ENCODE results near the gene APBA2. TPM values are rescaled to one million over a fixed set of nuclear protein-coding genes. Genes with fewer than 3 reads are reported as not detected.
A peak's percentile ranks its signal among the peaks of the same experiment; 100 is the strongest.

The APBA2 gene
- total RNA-seq, 1 experiment from 2014 or later, result 11.2 TPM

DNA sequence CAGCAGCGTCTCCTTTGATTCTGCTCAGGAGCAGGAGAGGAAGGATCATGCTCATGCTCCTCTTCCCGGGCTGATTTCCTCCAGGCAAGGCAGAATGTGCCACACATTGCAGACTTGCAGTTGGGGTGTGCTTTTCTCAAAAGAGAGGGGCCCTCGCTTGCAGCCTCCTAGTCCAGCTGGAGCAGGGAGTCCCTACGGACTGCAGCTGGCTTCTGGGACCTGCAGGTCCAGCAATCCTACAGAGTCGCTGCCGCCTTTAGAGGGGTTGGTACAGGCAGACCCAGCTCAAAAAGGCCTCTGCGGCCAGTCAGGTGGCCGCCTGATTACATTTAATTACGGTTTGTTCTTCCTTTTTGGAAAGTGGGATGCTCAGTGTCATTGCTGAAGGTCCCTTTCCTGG lies 210.0 kb downstream of the APBA2 start:
- ATAC-seq, result no peak
- H3K27me3 Mint-ChIP-seq (ENCODE audit: low read depth), result no peaks in the 10 kb centered on the region
- ChIA-PET POLR2A (no interaction called here), CTCF (no interaction called here)
- peaks cover 30% of the 10 kb centered on the region for H3K4me1 Mint-ChIP-seq
- TF ChIP-seq RORB (CRISPR knock-in tag; IDR thresholded peaks at IDR 0.05) (no peak), GTF2I (CRISPR knock-in tag; conservative IDR thresholded peaks at IDR 0.05) (no peak), HMGA2 (CRISPR knock-in tag; IDR thresholded peaks at IDR 0.05) (no peak), ZNF219 (CRISPR knock-in tag; IDR thresholded peaks at IDR 0.05; ENCODE audit: borderline replicate concordance) (no peak)
- TF ChIP-seq, protein P1, sequence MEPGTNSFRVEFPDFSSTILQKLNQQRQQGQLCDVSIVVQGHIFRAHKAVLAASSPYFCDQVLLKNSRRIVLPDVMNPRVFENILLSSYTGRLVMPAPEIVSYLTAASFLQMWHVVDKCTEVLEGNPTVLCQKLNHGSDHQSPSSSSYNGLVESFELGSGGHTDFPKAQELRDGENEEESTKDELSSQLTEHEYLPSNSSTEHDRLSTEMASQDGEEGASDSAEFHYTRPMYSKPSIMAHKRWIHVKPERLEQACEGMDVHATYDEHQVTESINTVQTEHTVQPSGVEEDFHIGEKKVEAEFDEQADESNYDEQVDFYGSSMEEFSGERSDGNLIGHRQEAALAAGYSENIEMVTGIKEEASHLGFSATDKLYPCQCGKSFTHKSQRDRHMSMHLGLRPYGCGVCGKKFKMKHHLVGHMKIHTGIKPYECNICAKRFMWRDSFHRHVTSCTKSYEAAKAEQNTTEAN (CRISPR knock-in tag; IDR thresholded peaks at IDR 0.05), result no peak
- TF ChIP-seq, protein P2, sequence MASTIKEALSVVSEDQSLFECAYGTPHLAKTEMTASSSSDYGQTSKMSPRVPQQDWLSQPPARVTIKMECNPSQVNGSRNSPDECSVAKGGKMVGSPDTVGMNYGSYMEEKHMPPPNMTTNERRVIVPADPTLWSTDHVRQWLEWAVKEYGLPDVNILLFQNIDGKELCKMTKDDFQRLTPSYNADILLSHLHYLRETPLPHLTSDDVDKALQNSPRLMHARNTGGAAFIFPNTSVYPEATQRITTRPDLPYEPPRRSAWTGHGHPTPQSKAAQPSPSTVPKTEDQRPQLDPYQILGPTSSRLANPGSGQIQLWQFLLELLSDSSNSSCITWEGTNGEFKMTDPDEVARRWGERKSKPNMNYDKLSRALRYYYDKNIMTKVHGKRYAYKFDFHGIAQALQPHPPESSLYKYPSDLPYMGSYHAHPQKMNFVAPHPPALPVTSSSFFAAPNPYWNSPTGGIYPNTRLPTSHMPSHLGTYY (CRISPR knock-in tag; IDR thresholded peaks at IDR 0.05), result no peak
- H3K4me3 Mint-ChIP-seq, result no peak overlapping the region
- no peaks in the 10 kb centered on the region for H3K9me3 Mint-ChIP-seq
- H3K36me3 Mint-ChIP-seq, result no peaks in the 10 kb centered on the region
- DNase-seq (ENCODE audit: low spot score), result no peak
- no peak overlapping the region for H3K27ac Mint-ChIP-seq

DNA sequence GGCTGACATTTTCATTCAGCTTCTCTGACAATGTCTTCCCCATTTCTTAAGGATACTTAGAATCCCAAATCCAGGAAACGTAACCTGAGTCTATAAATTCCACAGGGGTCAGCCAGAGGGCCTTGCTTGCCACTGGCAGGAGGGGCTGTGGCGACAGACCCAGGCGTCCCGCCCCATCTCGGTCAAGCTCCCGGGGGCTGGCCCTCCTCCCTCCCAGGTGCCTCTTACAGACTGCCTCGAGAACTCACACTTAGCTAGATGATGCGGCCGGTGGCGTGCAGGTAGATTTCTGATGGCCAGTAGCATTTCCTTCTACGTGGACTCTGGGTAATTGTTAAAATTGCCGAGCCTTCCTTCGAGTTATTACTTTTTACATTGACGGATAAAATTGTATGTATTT lies 211.4 kb downstream of the APBA2 start:
- H3K27me3 Mint-ChIP-seq (ENCODE audit: low read depth), result no peaks in the 10 kb centered on the region
- no peak overlapping the region for H3K27ac Mint-ChIP-seq
- POLR2A ChIA-PET, result no interaction called here
- peaks cover 36% of the 10 kb centered on the region for H3K4me1 Mint-ChIP-seq
- no peaks in the 10 kb centered on the region for H3K9me3 Mint-ChIP-seq
- DNase-seq (ENCODE audit: low spot score) (no peak), ATAC-seq (peak; percentile 50; the same call in 1 of the 2 replicates)
- TF ChIP-seq OVOL2 (CRISPR knock-in tag; IDR thresholded peaks at IDR 0.05; ENCODE audit: borderline replicate concordance) (no peak), ZNF219 (CRISPR knock-in tag; IDR thresholded peaks at IDR 0.05; ENCODE audit: borderline replicate concordance) (no peak), ELF4 (CRISPR knock-in tag; IDR thresholded peaks at IDR 0.05; ENCODE audit: low read depth) (no peak), NR3C1 (CRISPR knock-in tag; conservative IDR thresholded peaks at IDR 0.05; ENCODE audit: low read depth) (no peak), ZNF396 (CRISPR knock-in tag; IDR thresholded peaks at IDR 0.05; ENCODE audit: borderline replicate concordance) (no peak), SMAD3 (CRISPR knock-in tag; IDR thresholded peaks at IDR 0.05; ENCODE audit: borderline replicate concordance) (no peak), SMAD4 (CRISPR knock-in tag; IDR thresholded peaks at IDR 0.05) (no peak)
- TF ChIP-seq, protein P3, sequence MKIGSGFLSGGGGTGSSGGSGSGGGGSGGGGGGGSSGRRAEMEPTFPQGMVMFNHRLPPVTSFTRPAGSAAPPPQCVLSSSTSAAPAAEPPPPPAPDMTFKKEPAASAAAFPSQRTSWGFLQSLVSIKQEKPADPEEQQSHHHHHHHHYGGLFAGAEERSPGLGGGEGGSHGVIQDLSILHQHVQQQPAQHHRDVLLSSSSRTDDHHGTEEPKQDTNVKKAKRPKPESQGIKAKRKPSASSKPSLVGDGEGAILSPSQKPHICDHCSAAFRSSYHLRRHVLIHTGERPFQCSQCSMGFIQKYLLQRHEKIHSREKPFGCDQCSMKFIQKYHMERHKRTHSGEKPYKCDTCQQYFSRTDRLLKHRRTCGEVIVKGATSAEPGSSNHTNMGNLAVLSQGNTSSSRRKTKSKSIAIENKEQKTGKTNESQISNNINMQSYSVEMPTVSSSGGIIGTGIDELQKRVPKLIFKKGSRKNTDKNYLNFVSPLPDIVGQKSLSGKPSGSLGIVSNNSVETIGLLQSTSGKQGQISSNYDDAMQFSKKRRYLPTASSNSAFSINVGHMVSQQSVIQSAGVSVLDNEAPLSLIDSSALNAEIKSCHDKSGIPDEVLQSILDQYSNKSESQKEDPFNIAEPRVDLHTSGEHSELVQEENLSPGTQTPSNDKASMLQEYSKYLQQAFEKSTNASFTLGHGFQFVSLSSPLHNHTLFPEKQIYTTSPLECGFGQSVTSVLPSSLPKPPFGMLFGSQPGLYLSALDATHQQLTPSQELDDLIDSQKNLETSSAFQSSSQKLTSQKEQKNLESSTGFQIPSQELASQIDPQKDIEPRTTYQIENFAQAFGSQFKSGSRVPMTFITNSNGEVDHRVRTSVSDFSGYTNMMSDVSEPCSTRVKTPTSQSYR (CRISPR knock-in tag; IDR thresholded peaks at IDR 0.05), result no peak
- TF ChIP-seq, protein P4, sequence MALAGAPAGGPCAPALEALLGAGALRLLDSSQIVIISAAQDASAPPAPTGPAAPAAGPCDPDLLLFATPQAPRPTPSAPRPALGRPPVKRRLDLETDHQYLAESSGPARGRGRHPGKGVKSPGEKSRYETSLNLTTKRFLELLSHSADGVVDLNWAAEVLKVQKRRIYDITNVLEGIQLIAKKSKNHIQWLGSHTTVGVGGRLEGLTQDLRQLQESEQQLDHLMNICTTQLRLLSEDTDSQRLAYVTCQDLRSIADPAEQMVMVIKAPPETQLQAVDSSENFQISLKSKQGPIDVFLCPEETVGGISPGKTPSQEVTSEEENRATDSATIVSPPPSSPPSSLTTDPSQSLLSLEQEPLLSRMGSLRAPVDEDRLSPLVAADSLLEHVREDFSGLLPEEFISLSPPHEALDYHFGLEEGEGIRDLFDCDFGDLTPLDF (CRISPR knock-in tag; IDR thresholded peaks at IDR 0.05), result no peak
- TF ChIP-seq, protein P5, sequence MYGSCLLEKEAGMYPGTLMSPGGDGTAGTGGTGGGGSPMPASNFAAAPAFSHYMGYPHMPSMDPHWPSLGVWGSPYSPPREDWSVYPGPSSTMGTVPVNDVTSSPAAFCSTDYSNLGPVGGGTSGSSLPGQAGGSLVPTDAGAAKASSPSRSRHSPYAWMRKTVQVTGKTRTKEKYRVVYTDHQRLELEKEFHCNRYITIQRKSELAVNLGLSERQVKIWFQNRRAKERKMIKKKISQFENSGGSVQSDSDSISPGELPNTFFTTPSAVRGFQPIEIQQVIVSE (CRISPR knock-in tag; IDR thresholded peaks at IDR 0.05; ENCODE audit: borderline replicate concordance), result no peak
- TF ChIP-seq, protein P1 (CRISPR knock-in tag; IDR thresholded peaks at IDR 0.05), result no peak
- CTCF ChIA-PET, result interaction anchor here (1.7 kb wide), 1 partner anchor 18 kb away, joined by 5 read pairs; no protein-coding TSS in a partner anchor
- H3K4me3 Mint-ChIP-seq, result no peak overlapping the region
- no peaks in the 10 kb centered on the region for H3K36me3 Mint-ChIP-seq
